NCI-H510A (cell line): ENCODE measurements around the gene BAZ2B.
A peak's percentile ranks its signal among the peaks of the same experiment; 100 is the strongest.
"Not testable (repeated sequence)": the region's sequence is repeated elsewhere in the genome, so short reads cannot be mapped to it uniquely, and the experiment has no call there.

Source experiments
- DNase-seq: peaks from one replicate; lab custom pipeline; 2025; lab: John Stamatoyannopoulos, UW

The BAZ2B gene

GRCh38 chr2:159535261-159535660, 81.1 kb downstream of the BAZ2B start:
- not testable (repeated sequence) for DNase-seq

- no peak for DNase-seq
Observed at GRCh38 chr2:159531475-159531874, 84.9 kb downstream of the BAZ2B start.

DNA sequence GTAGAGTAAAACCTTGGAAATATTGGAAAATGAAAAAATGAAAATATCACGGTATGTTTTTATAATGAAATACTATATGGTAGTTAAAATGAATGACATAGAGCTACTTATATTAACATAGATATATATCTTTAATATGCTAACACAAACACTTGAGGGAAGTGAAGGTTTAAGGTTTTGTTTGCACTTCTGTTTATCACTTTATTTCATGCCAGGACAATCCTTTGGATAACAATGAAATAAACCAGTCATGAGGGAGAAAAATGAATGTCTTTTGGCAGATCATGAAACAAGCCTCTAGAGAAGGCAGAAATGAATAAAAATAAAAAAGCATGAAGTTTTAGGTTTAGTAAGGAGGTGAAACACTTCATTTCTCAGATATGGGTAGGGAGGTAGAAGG, 89.9 kb downstream of the BAZ2B start:
- no peak for DNase-seq

- DNase-seq, result no peak
Observed at GRCh38 chr2:159525012-159525411, 91.3 kb downstream of the BAZ2B start.

- DNase-seq, result no peak
Observed at GRCh38 chr2:159521272-159521671, 95.1 kb downstream of the BAZ2B start.

- DNase-seq, result no peak
Observed at GRCh38 chr2:159518321-159519005, 97.9 kb downstream of the BAZ2B start.

DNA sequence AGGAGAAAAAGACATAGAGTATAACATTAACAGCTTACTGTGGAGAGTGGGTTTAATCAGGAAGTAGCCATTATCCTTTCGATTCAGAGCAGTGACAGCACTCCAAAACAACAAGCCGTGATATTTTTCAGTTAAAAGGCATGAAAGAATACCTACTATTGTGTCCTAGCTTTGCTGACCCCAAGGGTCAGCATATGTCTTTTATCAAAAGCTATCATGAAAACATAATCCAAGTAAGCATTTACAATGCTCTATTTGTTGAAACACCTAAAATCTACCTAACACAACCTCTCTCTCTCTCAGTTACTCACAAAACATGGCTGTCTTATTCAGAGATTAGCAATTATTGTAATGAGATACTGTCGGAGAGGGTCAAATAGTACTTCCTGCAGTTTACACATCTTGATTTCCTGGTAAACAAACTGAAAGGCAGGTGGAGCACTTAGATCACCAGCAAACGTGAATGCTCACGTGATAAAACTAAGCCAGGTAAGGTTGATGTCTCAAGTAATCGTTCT, 100.0 kb downstream of the BAZ2B start:
- peak; percentile 54 for DNase-seq

- DNase-seq, result no peak
Observed at GRCh38 chr2:159515441-159515840, 100.9 kb downstream of the BAZ2B start.

DNA sequence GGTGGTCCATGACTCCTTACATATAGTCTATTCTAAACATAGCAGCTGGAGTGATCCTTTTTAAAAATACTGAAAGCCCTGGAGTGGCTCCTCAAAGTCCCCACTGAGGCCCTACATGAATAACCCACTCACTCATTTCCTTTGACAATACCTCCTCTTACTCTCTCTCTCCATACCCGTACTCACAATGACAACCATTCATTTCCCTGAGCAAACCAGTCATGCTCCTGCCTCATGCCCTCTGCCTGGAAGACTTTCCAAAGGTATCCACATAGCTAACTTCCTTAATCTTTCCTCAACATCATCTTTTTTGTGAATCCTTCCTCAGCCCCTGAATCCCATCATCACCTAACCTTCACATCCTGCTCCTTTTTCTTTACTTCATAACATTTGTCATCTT, 102.6 kb downstream of the BAZ2B start:
- DNase-seq, result no peak

DNA sequence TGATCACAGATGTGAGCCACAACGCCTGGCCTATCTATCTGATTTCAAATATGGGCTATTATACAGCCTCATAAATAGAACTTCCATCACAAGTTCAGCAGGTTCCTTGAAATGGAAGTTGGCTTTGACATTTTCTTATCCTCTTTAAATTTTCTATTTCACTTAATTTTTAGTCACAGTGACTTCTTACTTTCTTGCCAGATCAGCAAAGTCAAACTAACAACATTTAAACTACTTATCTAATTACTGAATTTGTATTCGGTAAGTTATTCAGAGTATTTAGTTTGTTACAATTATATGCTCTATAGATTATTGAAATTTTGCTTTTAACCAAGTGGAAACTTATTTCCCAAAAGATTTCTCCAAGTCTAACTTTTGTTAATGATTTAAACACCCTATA, 108.2 kb downstream of the BAZ2B start:
- no peak for DNase-seq

GRCh38 chr2:159506764-159507440, 109.4 kb downstream of the BAZ2B start:
- DNase-seq, result no peak

DNA sequence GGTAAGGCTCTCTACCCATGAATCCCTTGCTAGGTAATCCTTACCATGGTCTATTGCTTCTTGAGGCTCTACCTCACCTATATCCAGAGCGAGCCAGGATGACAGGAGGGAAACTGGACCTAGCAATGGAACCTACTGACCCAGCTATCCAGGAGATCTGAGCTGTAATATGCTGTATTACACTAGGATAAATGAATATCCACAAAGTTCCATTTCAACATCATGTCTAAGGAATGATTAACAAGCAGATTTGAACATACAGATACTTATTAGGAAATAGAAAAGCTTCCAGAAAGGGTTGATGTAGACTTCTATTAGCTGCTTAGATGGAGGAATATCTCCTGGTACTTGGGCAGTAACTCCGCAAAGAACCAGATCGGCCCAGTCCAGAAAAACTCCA, 110.1 kb downstream of the BAZ2B start:
- no peak for DNase-seq

DNA sequence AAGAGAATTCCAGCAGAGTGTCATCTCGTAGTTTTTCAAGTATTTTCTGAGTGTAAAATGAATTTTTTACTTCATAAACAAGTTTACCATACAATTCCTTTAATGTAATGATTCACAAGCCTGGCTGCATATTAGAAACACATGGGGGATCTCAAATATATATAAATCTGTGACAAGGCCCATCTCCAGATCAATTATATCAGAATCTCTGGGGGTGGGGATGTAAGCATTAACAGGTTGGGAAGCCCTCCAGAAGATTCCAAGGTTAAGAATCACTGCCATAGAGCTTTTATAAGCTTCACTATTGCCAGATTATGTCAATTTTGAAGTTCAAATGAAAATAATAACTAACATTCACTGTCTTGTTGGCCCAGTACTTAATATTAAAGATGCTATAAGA, 111.2 kb downstream of the BAZ2B start:
- no peak for DNase-seq

DNA sequence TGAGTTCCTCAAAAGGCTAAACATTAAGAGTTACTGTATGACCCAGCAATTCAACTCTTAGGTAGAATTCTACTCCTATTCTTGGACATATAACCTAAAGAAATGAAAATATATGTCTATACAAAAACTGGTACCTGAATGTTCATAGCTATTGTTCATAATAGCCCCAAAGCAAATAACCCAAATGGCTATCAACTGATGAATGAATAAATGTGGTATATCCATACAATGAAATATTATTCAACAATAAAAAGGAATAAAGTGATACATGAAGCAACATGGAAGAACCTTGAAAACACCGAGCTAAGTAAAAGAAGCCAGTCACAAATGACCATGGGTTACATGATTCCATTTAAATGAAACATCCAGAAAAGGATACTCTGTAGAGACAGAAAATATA, 114.6 kb downstream of the BAZ2B start:
- no peak for DNase-seq

DNA sequence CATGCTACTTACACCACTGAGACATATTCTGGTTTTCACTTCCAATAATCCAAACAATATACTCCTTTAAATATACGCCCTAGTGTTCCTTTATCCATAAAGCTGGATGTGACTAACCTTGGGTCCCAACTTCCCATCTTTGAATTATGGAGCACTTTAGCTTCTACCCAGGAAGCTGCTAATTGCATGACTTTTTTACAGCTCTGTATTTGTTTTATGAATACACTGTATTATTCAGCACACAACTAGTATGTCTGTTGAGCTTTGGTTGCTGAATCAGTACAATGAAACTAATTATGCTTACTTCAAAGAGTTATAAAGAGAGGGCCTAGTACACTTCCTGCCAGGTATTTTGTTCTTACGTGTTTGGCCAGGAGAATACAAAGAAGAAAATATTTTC, 118.5 kb downstream of the BAZ2B start:
- DNase-seq, result no peak

- no peak for DNase-seq
Observed at GRCh38 chr2:159497256-159497655, 119.1 kb downstream of the BAZ2B start.

GRCh38 chr2:159489476-159489875, 126.9 kb downstream of the BAZ2B start:
- no peak for DNase-seq

DNA sequence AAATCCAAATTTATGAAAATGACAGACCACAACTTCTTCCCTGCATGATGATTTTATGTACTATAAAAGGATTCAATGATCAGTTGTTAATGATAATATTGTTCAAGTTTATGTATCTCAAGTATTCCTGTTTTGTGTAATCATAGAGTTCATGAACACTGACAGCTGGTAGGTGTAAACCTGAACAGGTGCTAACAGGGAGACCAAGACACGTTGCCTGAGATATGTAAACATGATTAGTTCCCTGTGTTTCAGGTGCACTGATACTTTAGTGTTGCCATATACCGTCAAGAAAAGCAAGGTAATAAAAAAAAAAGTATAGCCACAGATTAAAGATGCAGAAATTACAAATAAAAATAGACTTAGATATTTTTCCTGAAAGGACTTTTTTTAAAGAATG, 131.8 kb downstream of the BAZ2B start:
- peak; percentile 13 for DNase-seq

DNA sequence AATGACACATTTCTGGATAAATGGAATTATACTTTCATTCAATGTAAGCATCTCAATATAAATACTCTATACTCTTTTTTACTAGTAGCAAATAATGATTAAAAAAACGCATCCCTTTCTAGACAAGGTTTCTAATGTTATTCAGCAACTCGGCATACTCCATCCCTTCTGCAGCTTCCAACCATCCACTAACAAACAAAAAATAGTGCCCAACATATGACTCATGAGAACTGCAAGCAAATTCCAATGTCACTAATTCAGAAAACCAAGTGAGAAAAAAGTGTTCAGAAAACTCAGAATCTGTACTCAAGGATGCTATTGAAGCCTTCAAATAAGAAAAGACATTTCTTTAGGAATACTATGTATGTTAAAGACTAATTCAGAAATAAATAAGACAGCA, 140.0 kb downstream of the BAZ2B start:
- no peak for DNase-seq

DNA sequence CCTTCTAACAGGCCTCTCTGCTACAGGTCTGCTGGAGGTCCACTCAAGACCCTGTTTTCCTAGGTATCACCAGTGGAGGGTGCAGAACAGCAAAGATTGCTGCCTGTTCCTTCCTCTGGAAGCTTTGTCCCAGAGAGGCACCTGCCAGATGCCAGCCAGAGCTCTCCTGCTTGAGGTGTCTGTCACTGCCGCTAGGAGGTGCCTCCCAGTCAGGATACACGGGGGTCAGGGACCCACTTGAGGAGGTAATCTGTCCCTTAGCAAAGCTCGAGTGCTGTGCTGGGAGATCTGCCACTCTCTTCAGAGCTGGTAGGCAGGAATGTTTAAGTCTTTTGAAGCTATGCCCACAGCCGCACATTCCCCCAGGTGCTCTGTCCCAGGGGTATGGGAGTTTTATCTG, 140.6 kb downstream of the BAZ2B start:
- no peak for DNase-seq

DNA sequence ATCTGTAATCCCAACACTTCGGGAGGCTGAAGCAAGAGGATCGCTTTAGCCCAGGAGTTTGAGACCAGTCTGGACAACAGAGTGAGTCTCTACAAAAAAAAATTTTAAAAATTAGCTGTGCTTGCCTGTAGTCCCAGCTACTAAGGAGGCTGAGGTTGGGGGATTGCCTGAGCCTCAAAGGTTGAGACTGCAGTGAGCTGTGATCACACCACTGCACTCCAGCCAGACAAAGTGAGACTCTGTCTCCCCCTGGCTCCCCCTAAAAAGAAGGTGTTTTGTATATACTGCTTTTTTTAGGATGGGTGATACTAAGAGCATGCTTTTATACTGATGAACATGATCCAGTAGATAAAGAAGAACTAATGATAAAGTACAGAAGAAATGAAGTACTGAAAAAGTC, 145.0 kb downstream of the BAZ2B start:
- DNase-seq, result no peak

GRCh38 chr2:159468257-159468656, 148.1 kb downstream of the BAZ2B start:
- DNase-seq, result no peak

DNA sequence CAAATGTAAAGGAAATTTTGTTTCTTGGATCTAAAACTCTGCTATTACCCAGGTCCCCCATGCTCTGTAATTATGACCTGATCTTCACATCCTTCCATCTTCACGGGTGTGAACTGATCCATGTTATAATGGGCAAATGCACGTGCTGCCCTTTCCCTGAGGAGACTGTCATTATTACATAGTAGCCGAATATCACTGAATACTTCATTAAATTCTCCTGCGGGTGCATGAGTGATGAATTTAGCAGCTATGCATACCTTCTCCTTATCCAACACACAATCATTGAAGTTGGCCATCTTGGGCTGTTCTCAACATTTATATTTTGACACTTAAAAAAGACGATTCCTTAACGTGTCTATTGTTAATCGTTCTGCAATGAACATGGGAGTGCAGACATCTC, 153.4 kb downstream of the BAZ2B start:
- no peak for DNase-seq
